GM04504 (cell line): Measurements from ENCODE around the gene SEC31B.

Experiments used
- DNase-seq: peaks from one replicate; pipeline ENCODE4 v3.0.0-alpha.2; 2012; ENCODE audit warnings: low read depth

SEC31B gene

GRCh38 chr10:100501423-100501822 is 18.2 kb downstream of the SEC31B start:
- DNase-seq: no peak

DNA sequence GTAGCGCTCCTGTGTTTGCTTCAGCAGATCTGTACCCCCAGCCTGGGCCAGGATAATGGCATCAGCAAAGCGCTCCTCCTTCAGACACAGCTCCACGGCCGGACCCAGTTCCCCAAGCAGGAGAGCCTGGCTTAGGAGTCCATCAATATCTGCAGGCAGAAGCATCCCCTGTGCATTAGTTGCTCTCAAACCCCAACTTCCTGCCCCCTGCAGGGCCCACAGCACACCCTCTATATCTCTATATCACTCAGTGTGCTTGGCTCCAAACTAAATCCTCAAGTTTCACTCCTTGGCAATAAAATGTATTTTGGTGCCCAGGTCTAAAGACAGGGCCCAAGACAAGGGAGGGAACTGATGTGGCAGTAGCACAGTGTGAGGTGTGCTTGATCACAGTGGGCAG is 21.6 kb downstream of the SEC31B start:
- no peak for DNase-seq

DNA sequence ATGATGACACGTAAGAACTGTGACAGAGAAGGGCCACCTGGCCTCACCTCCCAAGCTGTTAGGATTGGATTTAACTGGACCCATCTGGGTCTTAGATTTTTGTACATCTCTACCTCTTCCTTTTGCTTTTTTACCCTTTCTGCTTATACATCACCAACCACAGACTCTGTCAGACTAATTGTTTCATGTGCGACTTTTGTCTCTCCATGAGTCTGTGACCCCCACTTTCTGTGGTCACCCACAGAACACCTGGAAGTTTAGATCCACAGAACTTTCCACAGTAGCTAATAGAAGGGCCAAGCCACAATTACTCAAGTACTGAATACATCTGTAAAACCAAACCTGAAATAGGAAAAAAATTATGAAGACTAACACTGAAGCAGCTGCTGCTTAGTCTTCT is 23.1 kb downstream of the SEC31B start:
- DNase-seq: no peak

- DNase-seq: no peak
These were observed 29.1 kb downstream of the SEC31B start for GRCh38 chr10:100490531-100490930.

DNA sequence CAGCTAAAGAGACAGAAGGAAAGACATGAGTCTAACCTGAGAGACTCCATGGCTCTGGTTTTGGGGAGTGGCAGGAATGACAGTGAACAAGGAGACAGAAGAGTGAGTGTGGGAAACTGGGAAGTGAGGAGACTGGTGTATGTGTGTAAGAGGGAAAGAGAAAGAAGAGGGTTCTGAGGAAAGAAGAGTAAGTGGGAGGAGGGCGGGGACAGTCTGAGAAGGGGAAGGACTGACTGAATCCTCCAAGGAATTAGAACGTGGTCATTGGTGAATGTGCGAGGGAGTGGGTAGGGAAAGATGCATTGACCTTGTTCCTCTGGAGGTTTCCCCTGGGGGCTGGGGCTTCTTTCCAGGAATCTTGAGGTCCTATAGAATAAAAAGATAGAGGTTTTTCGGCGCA is 30.3 kb downstream of the SEC31B start:
- no peak for DNase-seq

- DNase-seq: no peak
These were observed 32.1 kb downstream of the SEC31B start for GRCh38 chr10:100487529-100487928.

DNA sequence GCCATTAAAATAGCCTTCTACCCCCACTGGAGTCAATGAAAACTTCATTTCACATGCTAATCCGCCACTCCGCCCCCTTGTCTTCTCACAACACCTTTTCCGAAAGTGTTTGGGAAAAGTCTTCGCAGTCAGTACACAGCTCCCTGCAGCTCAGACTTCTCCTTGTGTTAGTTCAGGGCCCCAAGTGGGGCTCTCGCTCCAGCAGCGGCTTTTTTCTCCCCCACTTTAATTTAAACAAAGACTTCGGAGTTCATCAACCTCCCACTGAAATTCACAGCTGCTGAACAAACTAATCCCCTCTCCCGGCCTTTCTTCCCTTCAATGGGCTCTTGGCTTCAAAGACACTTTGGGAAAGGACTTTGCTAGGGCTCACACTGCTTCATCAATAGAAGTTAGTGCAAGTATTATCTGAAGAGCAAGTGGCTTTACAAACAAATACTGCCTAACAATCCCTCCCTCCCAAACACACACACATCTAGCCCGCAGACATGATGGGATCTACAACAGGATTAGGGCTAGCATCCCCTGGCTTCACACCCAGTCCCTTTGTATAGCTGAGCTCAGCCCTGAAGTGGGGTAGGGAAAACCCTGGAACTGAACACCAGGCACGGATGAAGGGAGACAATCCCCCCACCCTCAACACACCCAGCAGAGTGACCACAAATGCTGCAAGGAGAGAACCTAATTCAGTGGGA is 33.7 kb downstream of the SEC31B start:
- no peak for DNase-seq

- no peak for DNase-seq
These were observed 34.3 kb downstream of the SEC31B start for GRCh38 chr10:100485366-100485765.

DNA sequence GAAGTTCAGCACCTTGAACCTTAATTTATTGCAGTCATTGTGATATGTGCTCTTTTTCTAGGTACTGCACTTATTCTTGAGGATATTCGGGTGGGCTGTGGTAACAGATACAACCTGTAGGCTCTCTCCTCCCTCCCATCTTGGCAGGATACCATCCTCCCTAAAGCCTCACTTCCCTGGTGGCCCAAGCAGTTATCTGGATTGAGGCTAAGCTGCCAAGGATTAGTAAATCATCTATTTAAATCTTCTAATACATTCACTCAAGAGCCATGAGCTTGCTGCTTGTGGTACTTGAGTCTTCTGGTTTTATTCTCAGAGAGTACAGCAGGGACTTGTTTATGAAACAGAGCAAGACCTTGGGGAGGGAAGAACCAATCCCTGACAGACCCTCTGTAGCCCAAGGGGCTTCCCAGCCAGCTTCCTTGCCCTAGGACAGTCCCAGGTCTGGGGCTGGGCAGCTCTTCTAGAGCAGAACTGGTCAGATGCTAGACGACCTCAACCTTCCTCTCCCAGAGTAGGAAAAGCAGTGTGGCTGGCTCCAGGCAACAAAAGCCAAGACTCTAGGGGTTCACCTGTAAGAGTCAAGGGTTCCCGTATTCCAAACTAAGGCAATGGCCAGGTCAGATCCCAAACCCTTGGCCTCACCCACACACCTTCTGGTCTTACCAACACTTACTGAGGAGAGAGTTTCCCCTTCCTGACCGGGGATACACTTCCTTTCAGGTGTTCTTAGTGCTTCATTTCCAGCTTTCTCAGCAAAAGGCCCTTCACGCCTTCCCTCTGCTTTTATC is 35.6 kb downstream of the SEC31B start:
- no peak for DNase-seq

DNA sequence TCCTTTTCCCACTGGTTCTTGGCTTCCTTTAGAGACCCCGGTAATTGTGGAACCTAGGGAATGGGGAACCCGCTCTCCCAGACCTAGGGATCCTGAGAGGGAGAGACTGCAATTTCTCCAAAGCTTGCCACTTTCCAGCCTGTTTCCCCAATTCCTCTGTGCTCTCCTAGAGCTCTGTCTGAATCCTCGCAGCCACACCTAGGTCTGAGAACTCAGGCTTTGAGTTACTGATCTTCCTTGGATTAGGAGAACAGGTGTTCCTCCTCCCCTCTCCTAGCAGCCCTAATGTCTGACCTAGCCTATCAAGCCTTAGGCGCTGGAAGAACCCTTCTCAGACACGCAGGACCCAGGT is 36.9 kb downstream of the SEC31B start:
- DNase-seq: no peak

- peak; percentile 28 for DNase-seq
These were observed 37.4 kb downstream of the SEC31B start for GRCh38 chr10:100482181-100482833.

GRCh38 chr10:100481462-100482081 is 38.1 kb downstream of the SEC31B start:
- peak; percentile 66 for DNase-seq

DNA sequence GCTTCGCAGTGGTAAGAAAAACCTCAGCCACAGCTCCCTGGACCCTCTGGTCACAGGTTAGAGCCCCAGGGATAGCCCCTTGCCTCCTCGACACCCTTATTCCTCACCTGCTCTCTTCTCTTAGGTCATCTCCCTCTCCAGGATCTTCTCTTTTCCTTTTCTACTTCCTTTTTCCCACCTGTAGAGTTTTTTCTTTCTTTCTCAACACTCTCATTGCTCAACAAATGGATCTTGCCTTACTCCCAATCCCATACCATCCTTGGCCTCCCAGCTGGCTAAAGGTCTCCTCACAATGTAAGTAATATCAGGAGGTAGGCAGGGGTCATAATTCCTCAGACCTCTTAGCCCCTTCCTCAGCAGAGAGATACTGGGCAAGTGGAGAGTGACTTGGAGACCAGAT is 39.7 kb downstream of the SEC31B start:
- no peak for DNase-seq

DNA sequence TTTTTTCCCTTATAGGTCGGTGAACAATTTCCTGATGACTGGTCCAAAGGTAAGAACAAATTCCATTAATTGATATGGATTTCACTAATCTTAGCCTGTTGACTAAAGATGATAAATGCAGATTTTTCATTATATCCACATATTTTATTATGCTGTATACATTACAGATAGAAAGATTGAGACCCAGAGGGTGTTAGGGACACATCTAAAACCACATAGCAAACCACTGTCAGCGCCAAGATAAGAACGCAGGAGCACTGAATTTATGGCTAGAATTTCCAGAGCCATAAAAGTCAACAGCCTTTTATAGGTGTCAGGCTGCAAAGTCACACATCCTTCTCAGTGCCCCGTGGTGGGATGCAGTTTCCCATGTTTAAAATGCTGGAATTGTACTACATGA is 40.6 kb downstream of the SEC31B start:
- no peak for DNase-seq

GRCh38 chr10:100477970-100478369 is 41.7 kb downstream of the SEC31B start:
- no peak for DNase-seq

GRCh38 chr10:100470367-100470766 is 49.3 kb downstream of the SEC31B start:
- no peak for DNase-seq

GRCh38 chr10:100469756-100470155 is 49.9 kb downstream of the SEC31B start:
- no peak for DNase-seq

DNA sequence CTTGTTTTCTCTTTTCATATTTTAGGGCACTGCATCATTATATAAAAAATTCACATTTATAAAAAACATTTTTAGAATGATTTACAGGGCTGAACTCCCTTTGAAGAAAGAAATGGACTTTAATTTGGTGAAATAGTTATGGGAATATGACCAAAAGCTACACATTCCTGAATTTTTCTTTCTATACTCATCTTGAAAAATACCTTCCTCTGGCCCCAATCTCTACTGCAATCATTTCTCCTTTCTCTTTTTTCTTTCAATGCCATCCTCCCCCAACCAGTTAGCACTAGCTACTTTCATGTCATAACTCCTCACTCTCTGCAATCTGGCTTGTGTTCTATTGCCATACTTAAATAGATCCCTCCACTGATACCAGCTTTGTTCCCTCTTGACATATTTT is 50.7 kb downstream of the SEC31B start:
- no peak for DNase-seq

GRCh38 chr10:100468322-100468721 is 51.3 kb downstream of the SEC31B start:
- no peak for DNase-seq

DNA sequence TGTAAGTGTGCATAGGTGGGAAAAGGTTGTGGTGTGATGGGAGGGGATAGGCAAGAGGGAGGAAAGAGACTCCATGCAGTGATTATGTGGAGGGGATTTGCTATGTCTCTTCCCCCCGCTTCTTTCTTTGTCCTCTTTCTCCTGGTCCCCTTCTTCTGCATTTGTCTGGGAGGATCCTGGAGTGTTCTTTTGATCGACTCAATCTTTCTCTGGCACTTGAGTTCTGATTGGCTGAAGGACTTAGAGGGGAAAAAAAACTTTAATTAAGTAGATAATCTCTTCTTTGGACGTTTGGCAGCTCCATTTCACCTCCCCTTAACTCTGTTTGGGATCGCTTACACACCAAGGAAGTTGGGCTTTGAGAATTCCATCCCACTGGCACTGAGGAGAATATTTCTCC is 57.0 kb downstream of the SEC31B start, which contains the start of gene WNT8B:
Gene WNT8B, plus strand, starts transcription at position 301 of the 400 bp plus-strand sequence. CDS start 160 bp downstream, outside the sequence.
- no peak for DNase-seq

DNA sequence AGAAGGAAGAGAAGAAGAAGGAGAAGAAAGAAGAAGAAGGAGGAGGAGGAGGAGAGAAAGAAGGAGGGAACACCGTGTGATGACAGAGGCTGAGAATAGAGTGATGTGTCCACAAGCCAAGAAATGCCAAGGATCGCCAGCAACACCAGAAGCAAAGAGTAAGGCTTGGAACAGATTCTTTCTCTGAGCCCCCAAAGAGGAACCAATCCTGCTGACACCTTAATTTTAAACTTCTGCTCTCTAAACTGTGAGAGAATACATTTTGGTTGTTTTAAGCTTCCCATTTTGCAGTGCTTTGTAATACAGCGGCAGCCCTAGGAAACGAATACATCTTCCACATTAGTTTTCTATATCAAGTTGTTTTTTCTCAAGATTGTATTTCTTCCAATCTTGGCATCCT is 70.7 kb downstream of the SEC31B start:
- DNase-seq: no peak

- DNase-seq: no peak
These were observed 72.0 kb downstream of the SEC31B start for GRCh38 chr10:100447663-100448062.
